NCI-H1930 (cell line): ENCODE results near the gene NCBP3.
"Not testable (repeated sequence)": the region's sequence is repeated elsewhere in the genome, so short reads cannot be mapped to it uniquely, and the experiment has no call there.

ENCODE experiments used
- DNase-seq, 2 experiments: peaks; one replicate each; lab custom pipeline; 2025; lab: John Stamatoyannopoulos, UW

The NCBP3 gene

DNA sequence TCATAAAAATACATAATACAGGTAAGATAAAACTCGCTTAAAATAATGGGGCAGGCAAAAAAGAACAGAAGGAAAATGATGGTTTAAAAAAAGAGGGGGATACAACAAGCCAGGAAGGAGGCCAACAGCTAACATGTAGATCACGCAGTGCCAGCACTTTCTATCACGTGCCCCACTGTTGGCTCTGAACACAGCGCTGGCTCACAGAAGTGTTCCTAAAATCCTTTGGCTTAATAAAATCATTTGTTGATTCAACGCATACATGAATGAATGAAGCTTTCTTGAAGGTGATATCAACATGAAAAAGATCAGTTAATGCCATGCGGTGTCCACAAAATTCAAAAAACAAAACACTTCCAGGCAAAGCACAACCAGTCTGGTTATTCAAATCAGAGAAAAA is 53.6 kb downstream of the NCBP3 start:
- no peak for DNase-seq

DNA sequence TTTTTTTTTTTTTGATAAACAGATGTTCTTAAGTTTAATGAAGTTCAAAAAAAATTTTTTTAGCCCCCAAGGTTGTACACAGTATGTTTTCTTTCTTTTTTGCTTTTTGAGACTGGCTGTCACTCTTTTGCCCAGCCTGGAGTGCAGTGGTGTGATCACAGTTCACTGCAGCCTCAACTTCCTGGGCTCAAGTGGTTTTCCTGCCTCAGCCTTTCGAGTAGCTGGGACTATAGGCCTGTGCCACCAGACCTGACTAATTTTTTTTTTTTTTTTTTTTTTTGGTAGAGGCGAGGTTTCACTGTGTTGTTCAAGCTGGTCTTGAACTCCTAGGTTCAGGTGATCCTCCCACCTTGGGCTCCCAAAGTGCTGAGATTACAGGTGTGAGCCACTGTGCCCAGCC is 57.8 kb downstream of the NCBP3 start:
- no peak for DNase-seq

DNA sequence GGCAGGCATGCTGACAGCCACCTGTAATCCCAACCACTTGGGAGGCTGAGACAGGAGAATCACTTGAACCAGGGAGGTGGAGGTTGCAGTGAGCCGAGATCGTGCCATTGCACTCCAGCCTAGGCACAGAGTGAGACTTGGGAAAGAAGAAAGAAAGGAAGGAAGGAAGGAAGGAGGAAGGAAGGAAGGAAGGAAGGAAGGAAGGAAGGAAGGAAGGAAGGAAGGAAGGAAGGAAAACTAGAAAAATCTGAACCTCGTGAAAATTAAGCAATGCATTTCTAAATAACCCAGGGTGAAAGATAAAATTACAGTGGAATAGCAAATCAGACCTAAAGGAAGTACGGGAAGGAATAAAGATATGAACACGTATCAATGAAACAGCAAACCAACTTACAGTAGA is 60.7 kb downstream of the NCBP3 start:
- DNase-seq: not testable (repeated sequence)

DNA sequence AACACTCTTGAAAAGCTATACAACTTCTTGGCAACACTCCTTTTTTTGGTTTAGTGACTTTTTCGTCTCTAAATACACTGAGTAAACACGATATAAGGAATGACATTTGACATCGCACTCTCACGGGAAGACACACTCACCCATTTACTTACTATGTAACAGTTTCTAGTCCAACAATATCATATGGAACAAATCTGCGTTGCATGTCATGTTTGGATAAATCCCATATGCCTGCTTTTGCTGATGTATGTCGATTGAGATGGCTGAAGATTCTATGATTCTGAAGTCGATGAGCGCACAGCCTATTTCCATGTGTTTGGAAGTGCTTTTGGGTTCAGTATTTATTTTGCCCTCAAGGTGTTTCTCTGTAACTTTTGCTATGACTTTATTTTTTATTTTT is 63.3 kb downstream of the NCBP3 start:
- DNase-seq: no peak

DNA sequence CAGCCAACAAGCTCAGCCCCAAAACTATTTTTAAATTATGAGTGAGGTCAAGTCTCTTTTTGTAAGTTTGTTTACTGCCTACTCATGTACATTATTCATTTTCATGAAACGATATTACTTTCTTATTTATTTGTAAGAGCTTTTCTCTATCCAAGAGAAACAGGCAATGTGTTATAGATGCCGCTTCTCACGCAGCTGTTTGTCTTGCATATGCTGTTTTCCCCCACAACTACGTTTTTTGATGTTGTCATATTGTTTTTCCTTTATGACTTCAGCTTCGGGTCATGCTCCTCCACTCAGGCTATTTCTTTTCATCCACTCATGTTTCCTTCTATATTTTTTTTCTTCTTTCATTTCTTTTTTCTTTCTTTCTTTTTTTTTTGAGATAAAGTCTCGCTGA is 65.1 kb downstream of the NCBP3 start:
- no peak for DNase-seq

DNA sequence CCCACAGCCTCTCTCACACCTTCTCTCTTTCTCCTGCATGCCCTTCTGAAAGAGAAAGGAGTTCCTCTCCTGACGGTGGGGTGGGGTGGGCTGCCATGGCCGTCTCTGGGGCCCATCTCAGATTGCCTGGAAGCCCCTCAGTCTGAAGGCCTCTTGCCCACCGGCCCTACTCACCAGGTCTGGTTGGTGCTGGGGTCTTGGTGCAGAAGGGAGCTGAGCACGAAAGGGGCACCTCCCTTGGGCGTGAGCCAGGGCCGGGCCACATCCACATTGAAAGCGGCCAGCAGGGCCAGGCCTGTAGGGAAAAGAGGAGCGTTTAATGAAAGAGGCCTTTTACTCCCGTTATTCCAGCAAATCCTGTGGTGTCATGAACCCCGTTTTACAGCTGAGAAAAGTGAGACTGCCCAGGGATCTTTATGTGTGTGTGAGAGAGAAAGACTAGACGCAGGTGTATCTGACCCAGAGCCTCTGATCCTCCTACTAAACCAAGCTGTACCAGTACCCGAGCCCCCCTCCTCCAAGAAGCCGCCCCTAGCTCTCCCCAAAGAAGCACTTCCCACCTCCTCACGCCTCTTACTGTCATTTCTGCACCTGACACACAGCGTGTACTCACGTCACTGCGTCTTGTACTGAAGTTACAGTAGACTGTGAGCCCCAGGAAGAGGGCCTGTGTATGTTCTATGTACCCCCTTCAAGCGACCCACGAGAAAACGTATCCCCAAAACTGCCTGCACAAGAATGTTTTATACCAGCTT is 68.5 kb downstream of the NCBP3 start:
- DNase-seq: no peak

DNA sequence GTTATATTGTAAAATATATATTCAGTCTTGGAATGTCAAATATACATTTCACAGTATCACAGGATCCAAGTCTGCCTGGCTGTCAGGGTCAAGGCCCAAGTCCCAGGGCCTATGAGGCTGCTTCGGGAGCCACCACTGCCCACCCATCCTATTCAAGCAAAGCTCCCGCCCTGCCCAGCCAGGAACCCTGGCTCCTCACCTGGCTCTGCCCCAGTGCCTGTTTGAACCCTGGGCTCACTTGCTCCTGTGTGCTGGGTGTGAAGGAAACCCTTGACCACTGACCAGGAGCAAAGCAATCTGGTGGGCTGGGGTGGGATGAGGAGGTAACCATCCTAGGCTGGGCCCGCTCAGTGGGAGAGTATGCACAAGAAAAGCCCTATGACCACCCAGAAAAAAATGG is 72.1 kb downstream of the NCBP3 start:
- DNase-seq: no peak

DNA sequence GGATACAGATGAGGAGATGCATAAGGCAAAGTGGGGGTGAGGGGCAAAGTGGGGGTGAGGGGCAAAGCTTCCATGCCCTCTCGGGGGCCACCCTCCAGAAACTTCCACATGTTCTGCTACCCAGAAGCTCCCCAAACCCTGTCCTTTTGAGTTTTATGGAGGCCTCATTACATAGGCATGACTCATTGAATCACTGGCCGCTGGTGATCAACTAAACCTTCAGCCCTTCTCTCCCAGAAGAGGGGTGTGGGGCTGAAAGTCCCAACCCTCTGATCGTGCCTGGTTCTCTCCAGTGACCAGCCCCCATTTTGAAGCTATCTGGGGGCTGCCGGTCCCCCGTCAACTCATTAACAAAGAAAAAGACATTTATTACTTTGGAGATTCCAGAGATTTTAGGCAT is 72.5 kb downstream of the NCBP3 start:
- no peak for DNase-seq

DNA sequence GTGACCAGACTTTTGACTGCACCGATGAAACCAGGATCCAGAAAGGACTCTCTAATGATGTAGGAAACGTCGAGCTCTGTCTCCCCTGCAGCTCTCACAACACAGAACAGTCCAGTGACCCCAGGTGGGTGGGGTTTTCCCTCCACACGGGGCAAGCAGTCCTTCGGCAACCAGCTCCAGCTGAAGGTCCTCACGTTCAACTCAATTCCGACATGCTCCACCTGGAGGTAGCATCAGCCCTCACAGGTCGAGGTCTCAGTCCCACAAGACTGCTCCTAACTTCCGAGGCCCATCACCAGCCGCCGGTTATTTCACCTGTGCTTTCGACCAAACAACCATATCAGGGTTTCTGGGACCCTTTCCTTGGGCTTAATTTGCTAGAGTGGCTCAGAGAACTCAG is 73.3 kb downstream of the NCBP3 start:
- DNase-seq: no peak

DNA sequence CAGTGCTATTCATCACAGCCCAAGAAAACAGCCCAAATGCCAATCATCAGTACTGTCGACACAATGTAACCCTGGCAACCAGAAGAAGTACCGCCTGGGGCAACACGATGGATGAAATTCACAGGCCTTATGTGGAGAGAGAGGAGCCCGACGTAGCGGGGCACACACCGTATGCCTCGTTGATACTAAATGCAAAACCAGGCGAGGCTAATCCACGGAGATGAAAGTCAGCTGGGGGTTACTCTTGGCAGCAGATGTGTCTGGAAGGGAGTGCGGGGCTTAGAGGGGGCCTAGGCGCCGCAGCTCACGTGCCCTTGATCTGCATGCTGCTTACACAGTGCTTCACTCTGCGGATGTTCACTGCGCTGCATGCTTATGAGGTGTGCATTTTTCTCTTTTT is 74.9 kb downstream of the NCBP3 start:
- DNase-seq: no peak

DNA sequence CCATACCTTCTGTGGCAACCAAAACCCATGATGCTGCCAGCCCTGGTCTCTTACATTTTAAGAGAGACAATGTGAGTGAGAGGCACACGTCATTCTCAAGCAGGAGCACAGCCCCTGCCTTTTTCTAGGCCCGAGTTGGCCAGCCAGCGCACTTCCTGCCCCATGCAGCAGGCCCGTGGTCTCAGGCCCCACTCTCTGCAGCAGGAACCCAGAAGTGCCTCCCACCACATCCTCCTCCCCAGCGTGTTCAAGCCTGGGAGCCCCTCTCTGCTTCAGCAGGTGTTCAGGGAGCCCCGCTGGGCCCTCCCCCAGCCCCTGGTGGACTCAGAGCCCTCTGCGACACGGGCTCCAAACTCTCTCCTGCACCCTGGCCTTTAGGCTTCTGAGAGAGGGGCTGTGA is 75.6 kb downstream of the NCBP3 start:
- no peak for DNase-seq

DNA sequence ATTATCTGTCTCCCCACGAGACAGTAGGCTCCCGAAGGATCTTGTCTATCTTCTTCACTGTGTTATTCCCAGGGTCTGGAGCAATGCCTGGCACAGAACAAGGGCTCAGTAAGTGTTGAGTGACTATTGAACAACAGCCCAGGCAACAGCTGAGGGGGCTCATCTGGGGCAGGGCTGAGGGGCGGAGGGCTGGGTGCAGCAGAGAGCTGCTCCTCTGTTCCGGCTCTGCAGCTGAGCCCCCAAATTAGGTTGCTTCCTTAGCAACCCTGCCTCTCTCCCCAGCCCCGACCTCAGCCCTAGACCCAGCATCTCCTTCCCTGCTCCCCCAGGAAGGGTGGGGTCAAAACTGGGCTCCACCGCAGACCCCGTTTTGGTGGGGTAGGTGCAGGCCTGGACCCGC is 77.3 kb downstream of the NCBP3 start:
- no peak for DNase-seq

DNA sequence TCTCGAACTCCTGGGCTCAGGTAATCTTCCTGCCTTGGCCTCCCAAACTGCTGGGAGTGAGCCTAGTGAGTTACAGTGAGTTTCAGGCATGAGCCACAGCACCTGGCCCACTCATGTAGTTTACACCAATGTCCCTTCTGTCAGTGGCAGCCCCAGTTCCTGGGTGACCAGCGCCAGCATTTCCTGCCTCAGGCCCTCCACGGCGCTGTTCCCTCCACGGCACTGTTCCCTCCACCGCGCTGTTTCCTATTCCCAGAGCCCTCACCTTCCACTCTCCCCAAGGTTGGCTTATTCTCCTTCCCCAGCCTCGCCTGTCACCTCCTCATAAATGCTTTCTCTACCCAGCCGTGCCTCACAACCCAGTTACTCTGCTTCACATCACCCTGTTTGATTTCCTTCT is 77.7 kb downstream of the NCBP3 start:
- DNase-seq: no peak

DNA sequence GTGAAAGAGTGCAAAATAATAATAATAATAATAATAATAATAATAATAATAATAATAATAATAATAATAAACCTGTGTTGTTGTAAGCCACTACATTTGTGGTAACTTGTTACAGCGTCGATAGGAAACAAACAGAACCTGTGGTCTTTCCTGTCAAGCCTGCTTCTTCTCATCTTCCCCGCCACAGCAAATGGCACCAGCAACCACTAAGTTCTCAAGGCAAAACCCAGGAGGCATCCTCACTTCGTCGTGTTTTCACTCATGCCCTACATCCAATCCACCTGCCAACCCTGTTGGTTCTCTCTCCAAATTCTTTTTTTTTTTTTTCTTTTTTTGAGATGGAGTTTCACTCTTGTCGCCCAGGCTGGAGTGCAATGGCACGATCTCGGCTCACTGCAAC is 79.3 kb downstream of the NCBP3 start:
- no peak for DNase-seq

DNA sequence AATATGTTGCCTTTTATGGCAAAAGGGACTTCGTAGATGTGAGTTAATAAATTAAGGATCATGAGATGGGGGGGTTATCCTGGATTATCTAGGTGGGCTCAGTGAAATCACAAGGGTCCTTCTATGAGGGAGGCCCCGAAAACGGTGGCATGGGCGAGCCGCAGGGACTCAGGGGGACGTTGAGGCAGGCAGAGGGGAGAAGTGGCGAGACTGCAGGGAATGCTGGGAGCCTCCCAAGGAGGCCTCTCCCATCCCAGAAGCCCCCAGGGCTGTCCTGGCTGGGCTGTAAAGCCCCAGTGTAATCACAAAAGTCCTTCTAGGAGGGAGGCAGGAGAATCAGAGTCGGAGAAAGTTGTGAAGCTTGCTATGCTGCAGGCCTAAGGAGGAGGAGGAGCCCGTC is 80.1 kb downstream of the NCBP3 start:
- no peak for DNase-seq

DNA sequence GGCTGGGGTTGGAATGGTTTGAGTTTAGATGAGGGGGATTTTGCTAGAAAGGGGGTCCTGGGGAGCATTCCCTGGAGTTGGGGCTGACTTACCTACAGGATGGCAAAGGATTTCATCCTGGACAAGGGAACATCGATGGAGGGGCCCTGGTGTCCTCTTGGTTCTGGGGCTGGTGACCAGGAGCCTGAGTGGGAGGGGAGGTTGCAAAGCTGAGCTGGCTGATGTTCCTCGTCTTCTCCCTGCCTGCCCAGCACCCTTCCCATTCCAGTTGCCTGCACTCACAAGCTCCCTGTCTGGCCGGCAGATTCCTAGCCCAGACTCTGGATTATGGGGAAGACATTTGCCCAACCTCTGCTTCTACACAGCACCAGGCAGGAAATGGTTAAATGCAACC is 82.3 kb downstream of the NCBP3 start:
- no peak for DNase-seq

DNA sequence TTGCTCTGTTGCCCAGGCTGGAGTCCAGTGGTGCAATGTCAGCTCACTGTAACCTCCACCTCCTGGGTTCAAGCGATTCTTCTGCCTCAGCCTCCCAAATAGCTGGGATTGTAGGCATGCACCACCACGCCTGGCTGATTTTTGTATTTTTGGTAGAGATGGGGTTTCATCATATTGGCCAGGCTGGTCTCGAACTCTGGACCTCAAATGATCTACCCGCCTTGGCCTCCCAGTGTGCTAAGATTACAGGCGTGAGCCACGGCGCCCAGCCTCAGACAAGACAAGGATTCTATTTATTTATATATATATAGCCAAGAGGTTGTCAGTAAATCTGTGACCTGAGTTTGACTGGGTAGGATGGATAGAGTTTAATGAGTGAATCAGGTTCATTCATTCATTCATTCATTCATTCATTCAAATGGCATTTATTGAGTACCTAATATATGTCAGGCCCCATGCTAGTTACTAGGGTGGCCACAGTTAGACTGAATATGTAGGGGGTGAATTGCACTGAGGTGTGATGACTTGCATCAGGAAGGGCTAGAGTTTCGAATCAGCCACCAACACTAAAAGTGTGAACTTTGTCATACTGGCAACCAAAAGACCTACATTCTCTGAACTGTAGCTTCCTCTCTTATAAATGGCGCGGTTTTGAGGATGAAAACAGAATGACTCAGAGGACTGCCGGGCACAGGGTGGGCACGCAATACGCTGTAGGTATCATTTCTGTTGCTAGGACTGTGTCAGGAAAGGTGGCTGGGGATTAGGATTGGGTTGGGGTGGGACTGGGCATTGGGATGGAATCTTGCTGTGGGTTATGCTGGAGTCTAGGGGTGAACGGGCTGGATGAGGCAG is 82.9 kb downstream of the NCBP3 start:
- DNase-seq: no peak

DNA sequence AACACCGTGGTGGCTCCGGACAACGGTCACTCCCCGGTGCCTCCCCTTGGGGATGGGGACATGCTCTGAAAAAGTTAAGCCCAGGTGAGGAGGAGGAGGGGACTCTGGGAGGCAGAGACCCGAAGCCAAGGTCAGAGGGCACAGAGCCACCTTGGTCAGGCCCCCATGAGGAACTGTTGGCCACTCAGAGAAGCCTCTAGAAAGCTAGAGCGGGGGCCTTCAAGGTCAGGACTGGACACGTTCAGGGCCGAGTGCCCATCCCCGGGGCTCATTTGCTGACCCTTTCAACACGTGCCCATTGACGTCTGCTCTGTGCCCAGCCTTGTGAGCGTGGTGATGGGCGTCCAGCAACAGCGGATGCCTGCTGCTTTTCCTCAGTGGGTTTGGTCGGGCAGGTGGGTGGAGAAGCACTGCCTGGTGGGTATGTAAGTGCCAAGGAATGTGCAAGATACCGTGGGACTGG is 84.1 kb downstream of the NCBP3 start:
- no peak for DNase-seq

DNA sequence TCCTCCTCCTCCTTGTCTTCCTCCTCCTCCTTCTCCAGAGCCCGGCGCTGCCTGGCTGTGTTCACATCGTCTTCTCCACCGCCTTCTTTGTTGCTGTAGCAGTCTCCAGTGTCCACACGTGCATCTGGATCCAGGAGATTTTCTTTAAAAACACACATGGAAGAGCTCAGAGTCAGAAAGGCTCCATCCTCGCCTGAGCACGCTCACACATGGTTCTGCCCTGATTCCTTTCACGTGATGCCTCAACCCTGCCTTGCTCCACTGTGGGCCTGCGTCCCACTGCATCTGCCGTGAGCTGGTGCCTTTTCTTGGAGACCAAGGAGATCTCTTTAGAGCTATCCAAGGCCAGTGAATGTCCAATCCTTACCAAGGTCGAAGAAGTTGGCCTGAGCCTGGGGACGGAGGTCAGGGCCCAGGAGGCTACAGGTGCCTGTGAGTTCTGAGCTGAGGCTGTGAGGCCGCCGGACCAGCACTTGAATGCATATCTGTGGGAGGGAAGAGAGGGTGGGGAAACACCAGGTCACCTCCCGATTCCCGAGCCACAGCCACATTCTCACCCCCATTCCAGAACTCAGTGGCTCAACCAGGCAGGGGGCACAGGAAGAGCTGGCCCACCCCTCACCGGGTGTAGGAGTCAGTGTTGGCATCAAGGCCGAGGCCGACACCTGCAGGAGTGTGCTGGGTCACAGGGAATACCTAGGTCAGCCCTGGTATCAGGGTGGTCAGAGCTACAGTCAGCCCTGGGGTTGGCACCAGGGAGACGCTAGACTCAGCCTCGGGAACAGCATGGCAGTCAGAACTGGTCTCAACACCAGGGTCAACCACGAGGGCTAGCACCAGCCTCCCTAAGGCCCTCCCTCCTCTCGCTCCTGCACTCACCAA is 84.8 kb downstream of the NCBP3 start:
- no peak for DNase-seq

DNA sequence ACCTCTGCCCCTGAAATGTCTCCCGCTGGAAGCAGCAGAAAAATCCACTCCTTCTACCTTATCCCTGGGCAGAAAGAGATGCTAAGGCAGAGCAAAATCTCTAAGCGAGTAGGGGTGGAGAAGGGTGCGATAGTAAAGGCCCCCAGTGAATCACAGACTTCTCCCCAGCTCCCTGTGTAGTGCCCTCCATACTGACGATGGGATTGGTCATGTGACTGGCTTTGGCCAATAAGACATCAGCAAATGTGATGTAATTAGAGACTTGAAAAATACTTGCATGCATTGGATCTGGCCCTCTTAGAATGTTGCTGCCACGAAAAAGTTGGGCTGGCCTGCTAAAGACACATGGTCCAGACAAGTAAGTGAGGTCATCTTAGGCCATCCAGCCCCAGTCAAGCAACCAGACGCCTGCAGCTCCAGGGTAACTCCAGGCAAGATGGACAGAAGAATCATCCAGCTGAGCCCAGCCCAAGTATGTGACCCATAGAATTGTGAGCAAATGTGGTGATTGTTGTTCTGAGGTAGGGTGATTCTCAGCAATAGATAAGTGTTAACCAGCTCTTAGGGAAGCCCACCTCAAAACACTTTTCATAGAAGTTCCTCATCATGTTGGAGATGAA is 86.3 kb downstream of the NCBP3 start:
- no peak for DNase-seq

DNA sequence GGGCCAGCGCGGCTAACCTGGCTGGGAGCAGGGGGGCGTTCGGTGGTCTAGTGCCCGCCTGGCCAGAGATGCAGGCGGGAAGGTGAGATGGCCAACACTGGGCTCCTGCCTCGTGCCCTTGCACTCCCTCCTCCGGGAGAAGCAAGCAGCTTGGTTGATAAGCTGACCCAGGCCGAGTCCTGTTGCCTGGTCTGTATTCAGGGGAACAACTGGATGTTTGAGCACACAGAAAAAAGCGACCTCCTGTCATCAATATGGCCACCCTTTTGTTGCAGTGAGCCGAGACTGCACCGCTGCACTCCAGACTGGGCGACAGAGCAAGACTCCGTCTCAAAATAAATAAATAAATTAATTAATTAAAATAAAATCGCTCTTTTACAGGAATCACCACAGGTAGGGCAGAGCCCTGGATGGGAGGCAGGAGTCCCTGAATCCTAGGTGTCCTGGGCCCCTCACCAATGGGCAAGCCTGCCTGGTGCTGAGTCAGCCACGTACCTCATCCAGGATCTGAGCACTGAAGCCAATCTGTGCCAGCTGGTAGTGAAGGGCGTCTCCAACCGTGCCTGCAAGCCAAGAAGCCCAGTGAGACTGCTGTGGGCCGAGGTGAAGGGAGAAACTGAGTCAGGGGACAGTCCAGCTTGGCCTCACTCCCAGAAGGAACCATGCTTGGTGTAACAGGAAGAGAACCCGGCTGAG is 90.6 kb downstream of the NCBP3 start:
- no peak for DNase-seq
